ENCODE measurements around the gene POU2F1. TPM values are rescaled to one million over a fixed set of nuclear protein-coding genes. Genes with fewer than 3 reads are reported as not detected.

Gene POU2F1
- total and polyA plus RNA-seq, 4 donors = 0.93 to 10.5 (median 6.5) TPM

DNA sequence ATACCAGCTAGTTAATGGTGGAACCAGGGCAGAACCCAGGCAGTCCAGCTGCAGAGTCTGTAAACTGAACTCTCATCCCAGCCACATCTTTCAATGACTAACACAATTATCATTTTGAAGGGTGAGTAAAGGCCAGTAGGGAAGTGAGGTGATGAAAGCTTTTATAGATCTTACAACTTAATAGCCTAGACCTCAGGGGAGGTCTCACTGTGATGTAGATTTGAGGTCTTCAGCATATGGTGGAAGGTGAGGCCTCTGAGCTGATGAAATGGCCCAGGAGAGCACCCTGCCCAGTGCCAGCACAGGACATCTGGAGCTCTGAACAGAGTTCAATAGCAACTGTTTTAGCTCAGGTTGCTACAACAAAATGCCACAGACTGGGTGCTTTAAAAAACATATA is 44.8 kb upstream of the POU2F1 start:
- DNase-seq (ENCODE audit: low spot score) = no peak
- Histone ChIP-seq H3K9ac (ENCODE audit: low read depth in 1 of 2, low read length in 2 of 2) (no peak overlapping the region), H3K9me3 (ENCODE audit: control insufficient read depth in 4 of 4, low read length in 3 of 4) (peaks cover 0 to 4% (median 0%) of the 10 kb centered on the region in 4 donors), H3K4me3 (ENCODE audit: low read depth in 1 of 3, low read length in 3 of 3) (no peak overlapping the region), H3K27me3 (ENCODE audit: control insufficient read depth in 4 of 4, insufficient read depth in 4 of 4, low read length in 3 of 4) (peaks cover 0 to 5% (median 0%) of the 10 kb centered on the region in 4 donors), H3K4me1 (ENCODE audit: control insufficient read depth in 4 of 4, insufficient read depth in 4 of 4, low read length in 3 of 4) (no peaks in the 10 kb centered on the region), H3K27ac (ENCODE audit: low read depth in 1 of 2, low read length in 2 of 2) (no peak overlapping the region), H3K36me3 (ENCODE audit: control insufficient read depth in 4 of 4, insufficient read depth in 3 of 4, low read depth in 1 of 4, low read length in 3 of 4) (no peaks in the 10 kb centered on the region)
- TF ChIP-seq RAD21 (IDR thresholded peaks at IDR 0.05) (no peak), EGR1 (IDR thresholded peaks at IDR 0.05; ENCODE audit: low read depth in 2 of 2) (no peak), JUND (IDR thresholded peaks at IDR 0.05) (no peak), RXRA (IDR thresholded peaks at IDR 0.05) (no peak), FOXA1 (IDR thresholded peaks at IDR 0.05) (no peak), HNF4G (IDR thresholded peaks at IDR 0.05) (no peak), YY1 (IDR thresholded peaks at IDR 0.05) (no peak), GABPA (IDR thresholded peaks at IDR 0.05 in 1 of 2, conservative IDR thresholded peaks at IDR 0.05 in 1 of 2) (no peak), NR2F2 (IDR thresholded peaks at IDR 0.05) (no peak), SP1 (IDR thresholded peaks at IDR 0.05) (no peak), MAX (IDR thresholded peaks at IDR 0.05) (no peak)

GRCh38 chr1:167178831-167179230 is 41.9 kb upstream of the POU2F1 start:
- no peak overlapping the region for H3K4me3 ChIP-seq (ENCODE audit: low read depth in 1 of 3, low read length in 3 of 3)
- peaks cover 0 to 5% (median 0%) of the 10 kb centered on the region in 4 donors for H3K27me3 ChIP-seq (ENCODE audit: control insufficient read depth in 4 of 4, insufficient read depth in 4 of 4, low read length in 3 of 4)
- WGBS = 0% methylated on average over 1 of the region's 1 CpG
- H3K27ac ChIP-seq (ENCODE audit: low read depth in 1 of 2, low read length in 2 of 2) = no peak overlapping the region
- no peaks in the 10 kb centered on the region for H3K4me1 ChIP-seq (ENCODE audit: control insufficient read depth in 4 of 4, insufficient read depth in 4 of 4, low read length in 3 of 4)
- TF ChIP-seq GABPA (IDR thresholded peaks at IDR 0.05 in 1 of 2, conservative IDR thresholded peaks at IDR 0.05 in 1 of 2) = no peak
- no peak for TF ChIP-seq ATF3 (IDR thresholded peaks at IDR 0.05)
- TF ChIP-seq, protein P1, sequence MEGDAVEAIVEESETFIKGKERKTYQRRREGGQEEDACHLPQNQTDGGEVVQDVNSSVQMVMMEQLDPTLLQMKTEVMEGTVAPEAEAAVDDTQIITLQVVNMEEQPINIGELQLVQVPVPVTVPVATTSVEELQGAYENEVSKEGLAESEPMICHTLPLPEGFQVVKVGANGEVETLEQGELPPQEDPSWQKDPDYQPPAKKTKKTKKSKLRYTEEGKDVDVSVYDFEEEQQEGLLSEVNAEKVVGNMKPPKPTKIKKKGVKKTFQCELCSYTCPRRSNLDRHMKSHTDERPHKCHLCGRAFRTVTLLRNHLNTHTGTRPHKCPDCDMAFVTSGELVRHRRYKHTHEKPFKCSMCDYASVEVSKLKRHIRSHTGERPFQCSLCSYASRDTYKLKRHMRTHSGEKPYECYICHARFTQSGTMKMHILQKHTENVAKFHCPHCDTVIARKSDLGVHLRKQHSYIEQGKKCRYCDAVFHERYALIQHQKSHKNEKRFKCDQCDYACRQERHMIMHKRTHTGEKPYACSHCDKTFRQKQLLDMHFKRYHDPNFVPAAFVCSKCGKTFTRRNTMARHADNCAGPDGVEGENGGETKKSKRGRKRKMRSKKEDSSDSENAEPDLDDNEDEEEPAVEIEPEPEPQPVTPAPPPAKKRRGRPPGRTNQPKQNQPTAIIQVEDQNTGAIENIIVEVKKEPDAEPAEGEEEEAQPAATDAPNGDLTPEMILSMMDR (IDR thresholded peaks at IDR 0.05; ENCODE audit: low read depth, low read length, missing input control) = no peak
- no peak for TF ChIP-seq FOXA1 (IDR thresholded peaks at IDR 0.05)
- no peak for TF ChIP-seq HNF4A (conservative IDR thresholded peaks at IDR 0.05)
- no peaks in the 10 kb centered on the region for H3K36me3 ChIP-seq (ENCODE audit: control insufficient read depth in 4 of 4, insufficient read depth in 3 of 4, low read depth in 1 of 4, low read length in 3 of 4)
- no peak overlapping the region for H3K9ac ChIP-seq (ENCODE audit: low read depth in 1 of 2, low read length in 2 of 2)
- H3K9me3 ChIP-seq (ENCODE audit: control insufficient read depth in 4 of 4, low read length in 3 of 4) = peaks cover 0 to 4% (median 0%) of the 10 kb centered on the region in 4 donors
- no peak for DNase-seq (ENCODE audit: low spot score)

DNA sequence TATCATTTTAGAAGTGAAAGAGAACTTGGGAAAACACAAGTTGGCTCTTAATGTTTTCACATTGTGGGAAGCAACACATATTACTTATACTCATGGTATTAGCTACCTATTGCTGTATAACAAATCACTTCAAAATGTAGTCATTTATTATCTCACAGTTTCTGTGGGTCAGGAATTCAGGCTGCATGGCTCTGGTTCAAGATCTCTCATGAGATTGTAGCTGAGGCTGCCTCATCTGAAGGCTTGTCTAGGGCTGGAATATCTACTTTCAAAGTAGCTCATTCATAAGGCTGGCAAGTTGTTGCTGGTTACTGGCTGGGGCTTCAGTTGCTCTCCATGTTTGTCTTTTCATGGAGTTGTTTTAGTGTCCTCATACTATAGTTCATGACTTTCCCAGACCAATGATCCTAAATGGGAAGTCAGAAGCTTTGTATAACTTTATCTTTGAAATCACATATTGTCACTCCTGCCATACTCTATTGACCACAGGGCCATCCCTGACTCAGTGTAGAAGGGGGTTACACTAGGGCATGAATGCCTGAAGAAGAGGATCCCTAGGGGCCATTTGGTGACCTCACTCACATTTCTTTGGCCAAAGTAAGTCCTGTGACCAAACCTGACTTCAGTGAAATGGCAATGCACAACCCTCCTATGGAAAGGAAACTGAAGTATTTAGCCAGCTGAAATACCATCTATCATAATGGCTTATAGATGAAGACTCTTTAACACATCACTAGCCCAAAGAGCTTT is 37.9 kb upstream of the POU2F1 start:
- H3K9ac ChIP-seq (ENCODE audit: low read depth in 1 of 2, low read length in 2 of 2) = no peak overlapping the region
- DNase-seq (ENCODE audit: low spot score) = no peak
- no peak for TF ChIP-seq HNF4A (conservative IDR thresholded peaks at IDR 0.05)
- no peak for TF ChIP-seq JUND (IDR thresholded peaks at IDR 0.05)
- no peak for TF ChIP-seq TAF1 (conservative IDR thresholded peaks at IDR 0.05)
- TF ChIP-seq, protein P1 (IDR thresholded peaks at IDR 0.05; ENCODE audit: low read depth, low read length, missing input control) = no peak
- no peak for TF ChIP-seq SP1 (IDR thresholded peaks at IDR 0.05)
- TF ChIP-seq, protein P2, sequence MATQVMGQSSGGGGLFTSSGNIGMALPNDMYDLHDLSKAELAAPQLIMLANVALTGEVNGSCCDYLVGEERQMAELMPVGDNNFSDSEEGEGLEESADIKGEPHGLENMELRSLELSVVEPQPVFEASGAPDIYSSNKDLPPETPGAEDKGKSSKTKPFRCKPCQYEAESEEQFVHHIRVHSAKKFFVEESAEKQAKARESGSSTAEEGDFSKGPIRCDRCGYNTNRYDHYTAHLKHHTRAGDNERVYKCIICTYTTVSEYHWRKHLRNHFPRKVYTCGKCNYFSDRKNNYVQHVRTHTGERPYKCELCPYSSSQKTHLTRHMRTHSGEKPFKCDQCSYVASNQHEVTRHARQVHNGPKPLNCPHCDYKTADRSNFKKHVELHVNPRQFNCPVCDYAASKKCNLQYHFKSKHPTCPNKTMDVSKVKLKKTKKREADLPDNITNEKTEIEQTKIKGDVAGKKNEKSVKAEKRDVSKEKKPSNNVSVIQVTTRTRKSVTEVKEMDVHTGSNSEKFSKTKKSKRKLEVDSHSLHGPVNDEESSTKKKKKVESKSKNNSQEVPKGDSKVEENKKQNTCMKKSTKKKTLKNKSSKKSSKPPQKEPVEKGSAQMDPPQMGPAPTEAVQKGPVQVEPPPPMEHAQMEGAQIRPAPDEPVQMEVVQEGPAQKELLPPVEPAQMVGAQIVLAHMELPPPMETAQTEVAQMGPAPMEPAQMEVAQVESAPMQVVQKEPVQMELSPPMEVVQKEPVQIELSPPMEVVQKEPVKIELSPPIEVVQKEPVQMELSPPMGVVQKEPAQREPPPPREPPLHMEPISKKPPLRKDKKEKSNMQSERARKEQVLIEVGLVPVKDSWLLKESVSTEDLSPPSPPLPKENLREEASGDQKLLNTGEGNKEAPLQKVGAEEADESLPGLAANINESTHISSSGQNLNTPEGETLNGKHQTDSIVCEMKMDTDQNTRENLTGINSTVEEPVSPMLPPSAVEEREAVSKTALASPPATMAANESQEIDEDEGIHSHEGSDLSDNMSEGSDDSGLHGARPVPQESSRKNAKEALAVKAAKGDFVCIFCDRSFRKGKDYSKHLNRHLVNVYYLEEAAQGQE (IDR thresholded peaks at IDR 0.05) = no peak
- no peak for TF ChIP-seq RXRA (IDR thresholded peaks at IDR 0.05)
- no peak for TF ChIP-seq ZBTB33 (IDR thresholded peaks at IDR 0.05)
- TF ChIP-seq FOXA2 (IDR thresholded peaks at IDR 0.05) = no peak

More for the DNA sequence above, 37.9 kb upstream of the POU2F1 start:
- Histone ChIP-seq H3K9me3 (ENCODE audit: control insufficient read depth in 4 of 4, low read length in 3 of 4) (no peaks in the 10 kb centered on the region), H3K4me3 (ENCODE audit: low read depth in 1 of 3, low read length in 3 of 3) (no peak overlapping the region), H3K36me3 (ENCODE audit: control insufficient read depth in 4 of 4, insufficient read depth in 3 of 4, low read depth in 1 of 4, low read length in 3 of 4) (no peaks in the 10 kb centered on the region), H3K4me1 (ENCODE audit: control insufficient read depth in 4 of 4, insufficient read depth in 4 of 4, low read length in 3 of 4) (no peaks in the 10 kb centered on the region), H3K27me3 (ENCODE audit: control insufficient read depth in 4 of 4, insufficient read depth in 4 of 4, low read length in 3 of 4) (no peaks in the 10 kb centered on the region), H3K27ac (ENCODE audit: low read depth in 1 of 2, low read length in 2 of 2) (no peak overlapping the region)
